Ectodermal cell (in vitro differentiated cells): Measurements from ENCODE around the gene PPP1R36. TPM values are rescaled to one million over a fixed set of nuclear protein-coding genes. Genes with fewer than 3 reads are reported as not detected.
A peak's percentile ranks its signal among the peaks of the same experiment; 100 is the strongest.

Experiments used
- H3K27ac ChIP-seq: 2 replicates; pipeline ENCODE4 v1.7.0; 2013; ENCODE audit warnings: mild to moderate bottlenecking, low read depth, low read length; ENCODE audit not compliant: insufficient read depth, poor library complexity, severe bottlenecking
- H3K27me3 ChIP-seq: 2 replicates; pipeline ENCODE4 v1.7.0; 2013; ENCODE audit warnings: mild to moderate bottlenecking, low read length; ENCODE audit not compliant: insufficient read depth, control insufficient read depth, poor library complexity, severe bottlenecking
- H3K36me3 ChIP-seq: one replicate; pipeline ENCODE4 v1.7.0; 2013; ENCODE audit warnings: low read length; ENCODE audit not compliant: control insufficient read depth, insufficient read depth
- H3K4me1 ChIP-seq: one replicate; pipeline ENCODE4 v1.7.0; 2013; ENCODE audit warnings: low read length; ENCODE audit not compliant: control insufficient read depth, insufficient read depth
- H3K4me3 ChIP-seq: 2 replicates; pipeline ENCODE4 v1.7.0; 2013; ENCODE audit warnings: low read depth, low read length, control low read depth; ENCODE audit not compliant: insufficient read depth
- H3K9me3 ChIP-seq: 2 replicates; pipeline ENCODE4 v1.7.0; 2013; ENCODE audit warnings: mild to moderate bottlenecking, low read length, moderate library complexity; ENCODE audit not compliant: control insufficient read depth
- WGBS, 2 experiments: methylation state at CpG; one replicate each; pipeline ENCODE4 v1.1.7; 2013; ENCODE audit warnings: missing lambda C conversion rate in 2 of 2; 5-methylcytosine and 5-hydroxymethylcytosine counted together
- polyA plus RNA-seq, 4 experiments: library from polyadenylated mRNA; stranded (reverse); fragments of 50-300 nt; gene quantifications; one replicate each; pipeline ENCODE4 v1.2.3, GENCODE V29; 2013

Gene PPP1R36
- polyA plus RNA-seq (2013, experiment 1 of 4): not detected
- polyA plus RNA-seq (2013, experiment 2 of 4): not detected
- not detected for polyA plus RNA-seq (2013, experiment 3 of 4)
- 0.16 TPM for polyA plus RNA-seq (2013, experiment 4 of 4)

GRCh38 chr14:64549791-64550620, at the start of gene PPP1R36:
TSS of gene PPP1R36 (plus strand) at chr14:64549961. CDS start at chr14:64549998, 37 bp downstream.
- WGBS, 2 experiments: 6% methylated on average over 52 to 54 of the region's 54 CpGs
- Histone ChIP-seq H3K36me3 (no peaks in the 10 kb centered on the region), H3K9me3 (no peaks in the 10 kb centered on the region), H3K4me1 (peaks cover 4% of the 10 kb centered on the region), H3K27me3 (peaks cover 42% of the 10 kb centered on the region), H3K4me3 (peak within 1 kb of the TSS; percentile 42), H3K27ac (no peak within 1 kb of the TSS)

- 100% methylated on average over 1 of the region's 1 CpG; no CpG with 5 or more reads in 1 of the 2 experiments for WGBS, 2 experiments
- Histone ChIP-seq H3K36me3 (no peaks in the 10 kb centered on the region), H3K27ac (no peak overlapping the region), H3K4me1 (peaks cover 15% of the 10 kb centered on the region), H3K9me3 (no peaks in the 10 kb centered on the region), H3K27me3 (no peaks in the 10 kb centered on the region), H3K4me3 (no peak overlapping the region)
These were observed 49.7 kb upstream of the PPP1R36 start for GRCh38 chr14:64500088-64500487.

GRCh38 chr14:64501411-64502171, 48.2 kb upstream of the PPP1R36 start:
- peaks cover 15% of the 10 kb centered on the region for H3K4me1 ChIP-seq
- H3K27me3 ChIP-seq: no peaks in the 10 kb centered on the region
- WGBS, 2 experiments: 89 to 90% methylated on average over 8 of the region's 8 CpGs
- H3K9me3 ChIP-seq: no peaks in the 10 kb centered on the region
- H3K36me3 ChIP-seq: no peaks in the 10 kb centered on the region
- no peak overlapping the region for H3K4me3 ChIP-seq
- no peak overlapping the region for H3K27ac ChIP-seq

DNA sequence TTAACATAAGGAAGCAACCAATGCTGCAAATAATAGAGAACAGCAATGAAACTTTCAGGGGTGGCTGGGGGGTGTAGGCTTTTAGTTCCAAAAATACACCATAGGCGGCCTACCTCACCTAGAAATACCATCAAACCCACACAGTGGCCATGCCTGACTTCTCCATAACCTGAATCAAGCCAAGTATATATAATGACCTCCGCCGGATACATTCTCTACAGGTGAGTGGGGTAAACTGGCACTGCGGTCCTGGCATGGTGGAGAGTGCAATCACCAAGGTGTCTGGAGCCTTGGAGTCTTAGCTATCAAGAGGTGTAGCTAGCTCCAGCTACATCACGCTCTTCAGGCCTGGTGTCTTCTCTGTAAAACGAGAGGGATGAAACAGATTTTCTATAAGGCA, 47.3 kb upstream of the PPP1R36 start:
- Histone ChIP-seq H3K4me3 (peak overlapping the region; percentile 61), H3K27ac (no peak overlapping the region), H3K9me3 (no peaks in the 10 kb centered on the region), H3K36me3 (no peaks in the 10 kb centered on the region), H3K4me1 (peaks cover 15% of the 10 kb centered on the region), H3K27me3 (no peaks in the 10 kb centered on the region)
- WGBS, 2 experiments: 81 to 83% methylated on average over 6 of the region's 6 CpGs

- H3K27me3 ChIP-seq: no peaks in the 10 kb centered on the region
- peak overlapping the region; percentile 64 for H3K27ac ChIP-seq
- 6 to 7% methylated on average over 29 of the region's 29 CpGs for WGBS, 2 experiments
- no peaks in the 10 kb centered on the region for H3K36me3 ChIP-seq
- H3K4me3 ChIP-seq: peak overlapping the region; percentile 61
- no peaks in the 10 kb centered on the region for H3K9me3 ChIP-seq
- H3K4me1 ChIP-seq: peaks cover 15% of the 10 kb centered on the region
These were observed 46.8 kb upstream of the PPP1R36 start for GRCh38 chr14:64502887-64503433.

DNA sequence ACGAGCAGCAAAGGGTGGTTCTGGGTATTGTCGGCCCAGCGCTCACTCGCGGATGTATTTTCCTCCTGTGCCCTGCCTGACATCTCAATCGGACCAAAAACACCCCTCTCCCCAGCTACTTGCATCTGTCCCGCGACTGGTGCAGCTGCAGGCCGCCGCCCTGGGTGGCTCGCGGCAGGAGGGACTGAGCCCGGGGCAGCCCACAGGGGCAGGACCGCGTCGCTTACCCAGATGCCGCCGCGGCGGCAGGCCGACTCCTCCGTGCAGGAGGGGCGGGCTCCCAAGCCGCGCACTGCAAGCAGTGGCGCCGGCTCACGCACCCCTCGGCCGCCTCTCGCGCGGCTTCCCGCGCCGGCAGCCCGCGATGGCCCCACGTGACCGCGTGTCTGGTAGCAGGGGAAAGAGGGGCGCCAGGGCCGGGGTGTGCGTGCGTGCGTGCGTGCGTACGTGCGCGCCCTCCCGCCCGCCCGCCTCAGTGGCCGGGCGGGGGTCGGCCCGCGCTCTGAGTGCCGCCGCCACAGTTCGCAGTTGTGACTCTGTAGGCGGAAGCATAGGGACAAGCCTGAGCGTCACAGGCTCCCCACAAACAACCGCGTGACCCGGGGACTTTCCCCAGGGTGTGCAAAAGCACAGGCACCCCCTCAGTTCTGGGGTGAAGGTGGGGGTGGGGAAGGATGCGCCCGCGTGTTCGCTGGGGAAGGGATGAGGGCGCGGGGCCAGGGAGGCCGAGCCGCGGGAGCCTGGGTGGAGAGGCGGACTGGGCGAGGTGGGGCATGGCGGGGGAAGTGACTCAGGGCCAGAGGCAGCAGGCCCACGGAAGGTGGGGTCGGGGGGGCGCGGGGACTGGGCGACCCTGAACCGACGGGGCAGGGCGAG, 46.1 kb upstream of the PPP1R36 start, which contains the start of gene ZBTB25:
TSS of gene ZBTB25 (minus strand) at position 405 of the 876 bp plus-strand sequence. CDS start 13,305 bp downstream, outside the sequence.
- peak within 1 kb of the TSS; percentile 99 for H3K27ac ChIP-seq
- no peaks in the 10 kb centered on the region for H3K27me3 ChIP-seq
- H3K36me3 ChIP-seq: no peaks in the 10 kb centered on the region
- H3K9me3 ChIP-seq: no peaks in the 10 kb centered on the region
- H3K4me1 ChIP-seq: peaks cover 21% of the 10 kb centered on the region
- H3K4me3 ChIP-seq: peak within 1 kb of the TSS; percentile 61
- WGBS, 2 experiments: 0 to 1% methylated on average over 87 of the region's 87 CpGs

DNA sequence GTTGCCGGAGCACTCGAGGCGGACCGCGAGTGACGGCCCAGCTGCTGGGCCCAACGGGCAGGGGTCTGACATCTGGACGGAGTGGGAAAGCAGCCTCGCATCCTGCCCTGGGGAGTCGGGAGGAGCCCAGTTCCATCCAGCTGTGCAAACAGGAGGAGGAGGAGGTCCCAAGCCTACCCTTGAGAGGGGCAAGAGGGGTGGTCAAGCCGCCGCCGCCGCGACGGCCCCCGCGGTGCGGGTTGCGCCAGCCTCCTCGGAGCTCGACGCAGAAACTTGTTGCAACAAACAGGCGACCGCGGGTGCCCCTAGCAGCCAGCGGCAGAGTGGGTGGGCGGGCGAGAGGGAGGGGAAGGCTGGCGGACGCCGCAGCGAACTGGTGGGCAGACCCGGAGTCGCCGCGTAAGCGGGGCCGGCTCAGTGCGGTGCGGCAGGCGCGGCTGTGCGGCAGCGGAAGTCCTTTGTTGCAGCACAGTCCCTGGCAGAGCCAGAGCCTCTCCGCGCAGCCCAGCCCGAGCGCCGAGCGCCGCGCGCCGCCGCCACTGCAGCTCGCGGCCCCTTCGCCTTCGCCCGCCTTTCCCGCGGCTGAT, 45.4 kb upstream of the PPP1R36 start, which contains the start of gene ZBTB1:
TSS of gene ZBTB1 (plus strand) at position 461 of the 587 bp plus-strand sequence. CDS start 16,735 bp downstream, outside the sequence.
- H3K36me3 ChIP-seq: no peaks in the 10 kb centered on the region
- H3K4me1 ChIP-seq: peaks cover 26% of the 10 kb centered on the region
- WGBS, 2 experiments: 0% methylated on average over 63 of the region's 63 CpGs
- peak within 1 kb of the TSS; percentile 61 for H3K4me3 ChIP-seq
- peak within 1 kb of the TSS; percentile 99 for H3K27ac ChIP-seq
- no peaks in the 10 kb centered on the region for H3K27me3 ChIP-seq
- no peaks in the 10 kb centered on the region for H3K9me3 ChIP-seq

DNA sequence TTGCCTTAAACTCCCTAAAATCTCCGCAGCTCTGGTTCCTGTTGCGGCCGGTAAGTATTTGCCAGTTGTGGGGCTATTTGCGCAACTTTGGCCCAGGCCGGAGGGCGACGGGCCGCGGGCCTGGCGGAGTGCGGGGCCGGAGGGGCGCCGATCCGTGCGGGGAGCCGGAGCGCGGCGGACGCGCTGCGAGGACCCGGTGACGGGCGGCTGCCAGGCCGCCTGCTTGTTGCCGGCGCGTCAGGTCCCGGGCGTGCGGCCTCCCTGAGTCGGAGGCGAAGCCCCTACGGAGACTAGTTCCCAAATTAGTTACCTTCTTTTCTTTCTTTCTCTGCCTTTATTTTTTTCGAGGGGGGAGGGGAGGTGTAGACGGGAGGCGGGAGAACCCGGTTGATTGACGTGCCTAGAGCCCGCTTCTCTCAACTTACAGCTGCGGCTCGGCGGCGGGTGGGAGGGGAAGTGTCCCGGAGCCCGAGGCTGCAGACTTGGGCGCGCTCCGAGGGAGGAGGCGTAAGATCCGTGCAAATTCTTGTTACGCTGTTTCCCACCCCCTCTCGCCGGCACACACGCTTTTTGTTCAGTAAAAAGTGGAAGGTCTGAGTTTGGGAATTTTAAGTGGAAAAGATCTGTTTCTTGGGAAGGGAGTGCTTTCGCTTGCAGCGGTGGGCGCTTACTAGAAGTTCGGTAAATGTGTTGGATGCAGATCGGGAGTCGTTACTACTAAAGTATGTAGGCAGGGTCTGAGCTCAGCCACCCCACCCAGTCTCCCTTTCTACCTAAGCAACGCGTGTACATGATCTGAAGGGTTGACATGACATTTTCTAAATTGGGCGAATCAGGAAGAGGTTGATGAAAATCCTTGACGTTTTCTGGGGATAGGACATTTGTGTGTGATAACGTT, 44.6 kb upstream of the PPP1R36 start:
- WGBS, 2 experiments: 0 to 1% methylated on average over 67 to 68 of the region's 68 CpGs

More for the DNA sequence above, 44.6 kb upstream of the PPP1R36 start:
- Histone ChIP-seq H3K27me3 (no peaks in the 10 kb centered on the region), H3K4me1 (peaks cover 26% of the 10 kb centered on the region), H3K9me3 (no peaks in the 10 kb centered on the region), H3K36me3 (no peaks in the 10 kb centered on the region), H3K27ac (peak overlapping the region; percentile 99), H3K4me3 (peak overlapping the region; percentile 61)
